Measurements from ENCODE around the gene C19orf25.

C19orf25 gene

GRCh38 chr19:1510807-1511206 is 31.8 kb upstream of the C19orf25 start:
- peaks cover 60% of the 10 kb centered on the region for H3K27me3 ChIP-seq (ENCODE audit: insufficient read depth, low read length)
- no peaks in the 10 kb centered on the region for H3K36me3 ChIP-seq (ENCODE audit: insufficient read depth, low read depth, low read length)
- H3K9ac ChIP-seq (ENCODE audit: low read depth, low read length): no peak overlapping the region
- H3K4me3 ChIP-seq (ENCODE audit: low read length): no peak overlapping the region
- no peaks in the 10 kb centered on the region for H3K4me1 ChIP-seq (ENCODE audit: insufficient read depth, low read length)
- no peaks in the 10 kb centered on the region for H3K9me3 ChIP-seq (ENCODE audit: insufficient read depth, low read depth, low read length)
- H3K27ac ChIP-seq (ENCODE audit: low read length): no peak overlapping the region

GRCh38 chr19:1510442-1510806 is 31.4 kb upstream of the C19orf25 start:
- H3K9ac ChIP-seq (ENCODE audit: low read depth, low read length): no peak overlapping the region
- H3K27me3 ChIP-seq (ENCODE audit: insufficient read depth, low read length): peaks cover 63% of the 10 kb centered on the region
- no peak overlapping the region for H3K4me3 ChIP-seq (ENCODE audit: low read length)

GRCh38 chr19:1509602-1510441 is 30.8 kb upstream of the C19orf25 start:
- Histone ChIP-seq H3K9me3 (ENCODE audit: insufficient read depth, low read depth, low read length) (no peaks in the 10 kb centered on the region), H3K4me3 (ENCODE audit: low read length) (no peak overlapping the region), H3K27me3 (ENCODE audit: insufficient read depth, low read length) (peaks cover 66% of the 10 kb centered on the region), H3K27ac (ENCODE audit: low read length) (no peak overlapping the region), H3K4me1 (ENCODE audit: insufficient read depth, low read length) (no peaks in the 10 kb centered on the region), H3K9ac (ENCODE audit: low read depth, low read length) (no peak overlapping the region), H3K36me3 (ENCODE audit: insufficient read depth, low read depth, low read length) (no peaks in the 10 kb centered on the region)

More at GRCh38 chr19:1510442-1510806, 31.4 kb upstream of the C19orf25 start:
- Histone ChIP-seq H3K9me3 (ENCODE audit: insufficient read depth, low read depth, low read length) (no peaks in the 10 kb centered on the region), H3K27ac (ENCODE audit: low read length) (no peak overlapping the region), H3K4me1 (ENCODE audit: insufficient read depth, low read length) (no peaks in the 10 kb centered on the region), H3K36me3 (ENCODE audit: insufficient read depth, low read depth, low read length) (no peaks in the 10 kb centered on the region)

GRCh38 chr19:1508507-1508856 is 29.5 kb upstream of the C19orf25 start:
- Histone ChIP-seq H3K9me3 (ENCODE audit: insufficient read depth, low read depth, low read length) (no peaks in the 10 kb centered on the region), H3K27me3 (ENCODE audit: insufficient read depth, low read length) (peaks cover 68% of the 10 kb centered on the region), H3K27ac (ENCODE audit: low read length) (no peak overlapping the region), H3K9ac (ENCODE audit: low read depth, low read length) (no peak overlapping the region), H3K36me3 (ENCODE audit: insufficient read depth, low read depth, low read length) (no peaks in the 10 kb centered on the region), H3K4me1 (ENCODE audit: insufficient read depth, low read length) (no peaks in the 10 kb centered on the region), H3K4me3 (ENCODE audit: low read length) (peak overlapping the region; percentile 45; the same call in 1 of the 2 replicates)

- no peaks in the 10 kb centered on the region for H3K4me1 ChIP-seq (ENCODE audit: insufficient read depth, low read length)
- no peak overlapping the region for H3K27ac ChIP-seq (ENCODE audit: low read length)
- peaks cover 71% of the 10 kb centered on the region for H3K27me3 ChIP-seq (ENCODE audit: insufficient read depth, low read length)
- no peaks in the 10 kb centered on the region for H3K9me3 ChIP-seq (ENCODE audit: insufficient read depth, low read depth, low read length)
- H3K36me3 ChIP-seq (ENCODE audit: insufficient read depth, low read depth, low read length): no peaks in the 10 kb centered on the region
- peak overlapping the region; percentile 69; the same call in 1 of the 2 replicates for H3K9ac ChIP-seq (ENCODE audit: low read depth, low read length)
- H3K4me3 ChIP-seq (ENCODE audit: low read length): peak overlapping the region; percentile 77
Observed at GRCh38 chr19:1507763-1508506, 28.9 kb upstream of the C19orf25 start.

GRCh38 chr19:1507192-1507660 is 28.2 kb upstream of the C19orf25 start:
- H3K4me3 ChIP-seq (ENCODE audit: low read length): peak overlapping the region; percentile 77
- no peak overlapping the region for H3K9ac ChIP-seq (ENCODE audit: low read depth, low read length)
- H3K4me1 ChIP-seq (ENCODE audit: insufficient read depth, low read length): no peaks in the 10 kb centered on the region
- peaks cover 72% of the 10 kb centered on the region for H3K27me3 ChIP-seq (ENCODE audit: insufficient read depth, low read length)
- no peak overlapping the region for H3K27ac ChIP-seq (ENCODE audit: low read length)
- H3K36me3 ChIP-seq (ENCODE audit: insufficient read depth, low read depth, low read length): no peaks in the 10 kb centered on the region
- no peaks in the 10 kb centered on the region for H3K9me3 ChIP-seq (ENCODE audit: insufficient read depth, low read depth, low read length)

- Histone ChIP-seq H3K27ac (ENCODE audit: low read length) (no peak overlapping the region), H3K4me3 (ENCODE audit: low read length) (no peak overlapping the region), H3K4me1 (ENCODE audit: insufficient read depth, low read length) (no peaks in the 10 kb centered on the region), H3K9me3 (ENCODE audit: insufficient read depth, low read depth, low read length) (no peaks in the 10 kb centered on the region), H3K9ac (ENCODE audit: low read depth, low read length) (no peak overlapping the region), H3K27me3 (ENCODE audit: insufficient read depth, low read length) (peaks cover 63% of the 10 kb centered on the region), H3K36me3 (ENCODE audit: insufficient read depth, low read depth, low read length) (no peaks in the 10 kb centered on the region)
Observed at GRCh38 chr19:1505991-1506881, 27.2 kb upstream of the C19orf25 start.

- H3K4me1 ChIP-seq (ENCODE audit: insufficient read depth, low read length): no peaks in the 10 kb centered on the region
- no peak overlapping the region for H3K9ac ChIP-seq (ENCODE audit: low read depth, low read length)
- no peaks in the 10 kb centered on the region for H3K36me3 ChIP-seq (ENCODE audit: insufficient read depth, low read depth, low read length)
- peaks cover 51% of the 10 kb centered on the region for H3K27me3 ChIP-seq (ENCODE audit: insufficient read depth, low read length)
- H3K4me3 ChIP-seq (ENCODE audit: low read length): no peak overlapping the region
- no peak overlapping the region for H3K27ac ChIP-seq (ENCODE audit: low read length)
- peaks cover 2% of the 10 kb centered on the region; the same call in 1 of the 2 replicates for H3K9me3 ChIP-seq (ENCODE audit: insufficient read depth, low read depth, low read length)
Observed at GRCh38 chr19:1505012-1505411, 26.0 kb upstream of the C19orf25 start.

- no peak overlapping the region for H3K9ac ChIP-seq (ENCODE audit: low read depth, low read length)
- H3K4me1 ChIP-seq (ENCODE audit: insufficient read depth, low read length): no peaks in the 10 kb centered on the region
- H3K27me3 ChIP-seq (ENCODE audit: insufficient read depth, low read length): peaks cover 43% of the 10 kb centered on the region
- no peaks in the 10 kb centered on the region for H3K36me3 ChIP-seq (ENCODE audit: insufficient read depth, low read depth, low read length)
- H3K27ac ChIP-seq (ENCODE audit: low read length): no peak overlapping the region
- peak overlapping the region; percentile 29; the same call in 1 of the 2 replicates for H3K4me3 ChIP-seq (ENCODE audit: low read length)
- H3K9me3 ChIP-seq (ENCODE audit: insufficient read depth, low read depth, low read length): peaks cover 4% of the 10 kb centered on the region; the same call in 1 of the 2 replicates
Observed at GRCh38 chr19:1503925-1504773, 25.1 kb upstream of the C19orf25 start.

GRCh38 chr19:1503089-1503924 is 24.3 kb upstream of the C19orf25 start:
- H3K4me3 ChIP-seq (ENCODE audit: low read length): peak overlapping the region; percentile 29; the same call in 1 of the 2 replicates
- H3K27me3 ChIP-seq (ENCODE audit: insufficient read depth, low read length): peaks cover 37% of the 10 kb centered on the region
- no peak overlapping the region for H3K9ac ChIP-seq (ENCODE audit: low read depth, low read length)
- no peaks in the 10 kb centered on the region for H3K36me3 ChIP-seq (ENCODE audit: insufficient read depth, low read depth, low read length)
- no peak overlapping the region for H3K27ac ChIP-seq (ENCODE audit: low read length)
- no peaks in the 10 kb centered on the region for H3K4me1 ChIP-seq (ENCODE audit: insufficient read depth, low read length)
- peaks cover 4% of the 10 kb centered on the region; the same call in 1 of the 2 replicates for H3K9me3 ChIP-seq (ENCODE audit: insufficient read depth, low read depth, low read length)
